SU-DHL-6 (cell line): Measurements from ENCODE around the gene NT5DC2.

Experiments used
- H2AFZ ChIP-seq: fragments of 200-600 bp; sonication (generic); 2 replicates; pipeline ENCODE4 v1.6.1; 2014; ENCODE audit warnings: low read depth, mild to moderate bottlenecking, moderate library complexity, mixed read lengths, antibody characterized with exemption, low read length; ENCODE audit not compliant: severe bottlenecking
- H3F3A ChIP-seq: fragments of 200-600 bp; shearing (Covaris generic); 2 replicates; pipeline ENCODE4 v1.6.0; 2016; ENCODE audit warnings: antibody characterized with exemption, mild to moderate bottlenecking; ENCODE audit not compliant: insufficient read depth
- H3K27ac ChIP-seq: fragments of 200-600 bp; sonication (generic); 2 replicates; pipeline ENCODE4 v1.5.1; 2016; ENCODE audit warnings: low read depth, mild to moderate bottlenecking, low read length, moderate library complexity, mixed read lengths
- H3K27me3 ChIP-seq: fragments of 200-600 bp; sonication (generic), shearing (Covaris generic); 2 replicates; pipeline ENCODE4 v1.6.0; 2014; ENCODE audit warnings: mild to moderate bottlenecking, low read length
- H3K36me3 ChIP-seq: fragments of 200-600 bp; sonication (generic); 2 replicates; pipeline ENCODE4 v1.6.1; 2014; ENCODE audit warnings: mild to moderate bottlenecking, low read length, mixed read lengths
- H3K4me2 ChIP-seq: fragments of 300-600, 200-600 bp; shearing (Covaris generic), sonication (generic); 2 replicates; pipeline ENCODE4 v1.6.0; 2014; ENCODE audit warnings: low read length, low read depth, mild to moderate bottlenecking; ENCODE audit not compliant: poor library complexity, severe bottlenecking
- H3K4me3 ChIP-seq: fragments of 200-600 bp; sonication (generic); 2 replicates; pipeline ENCODE4 v1.5.1; 2014; ENCODE audit warnings: antibody characterized with exemption, low read length, mild to moderate bottlenecking, mixed read lengths; ENCODE audit not compliant: insufficient read depth, poor library complexity, severe bottlenecking
- H3K79me2 ChIP-seq: fragments of 200-600 bp; sonication (generic); 2 replicates; pipeline ENCODE4 v1.6.1; 2014; ENCODE audit warnings: mild to moderate bottlenecking, low read length, moderate library complexity; ENCODE audit not compliant: insufficient read depth
- H3K9ac ChIP-seq: fragments of 200-600 bp; sonication (generic); 2 replicates; pipeline ENCODE4 v1.7.0; 2014; ENCODE audit warnings: mild to moderate bottlenecking, low read length
- H3K9me2 ChIP-seq: fragments of 200-600 bp; sonication (generic); replicated peaks from 2 replicates; pipeline ENCODE4 v1.6.1; 2014; ENCODE audit warnings: low read length; ENCODE audit not compliant: insufficient read depth
- H3K9me3 ChIP-seq: fragments of 200-600 bp; sonication (generic); 2 replicates; pipeline ENCODE4 v1.6.1; 2014; ENCODE audit warnings: low read length, mixed read lengths; ENCODE audit not compliant: insufficient read depth
- H4K20me1 ChIP-seq: fragments of 200-600 bp; sonication (generic); 2 replicates; pipeline ENCODE4 v1.6.1; 2014; ENCODE audit warnings: low read depth, mild to moderate bottlenecking, antibody characterized with exemption, low read length, moderate library complexity, mixed read lengths
- EZH2phosphoT487 ChIP-seq: fragments of 200-600 bp; sonication (generic), shearing (Covaris generic); conservative IDR thresholded peaks from 2 replicates; pipeline ENCODE4 v1.6.1; 2018; ENCODE audit warnings: mild to moderate bottlenecking, antibody characterized with exemption, low read length, moderate library complexity, mixed read lengths
- TF ChIP-seq, protein P1 (sequence below): fragments of 200-600 bp; sonication (generic); IDR thresholded peaks from one replicate; pipeline ENCODE4 v1.5.1; 2017; ENCODE audit warnings: antibody characterized with exemption, mild to moderate bottlenecking, low read length, moderate library complexity; ENCODE audit not compliant: insufficient read depth, poor library complexity, severe bottlenecking

Gene NT5DC2

DNA sequence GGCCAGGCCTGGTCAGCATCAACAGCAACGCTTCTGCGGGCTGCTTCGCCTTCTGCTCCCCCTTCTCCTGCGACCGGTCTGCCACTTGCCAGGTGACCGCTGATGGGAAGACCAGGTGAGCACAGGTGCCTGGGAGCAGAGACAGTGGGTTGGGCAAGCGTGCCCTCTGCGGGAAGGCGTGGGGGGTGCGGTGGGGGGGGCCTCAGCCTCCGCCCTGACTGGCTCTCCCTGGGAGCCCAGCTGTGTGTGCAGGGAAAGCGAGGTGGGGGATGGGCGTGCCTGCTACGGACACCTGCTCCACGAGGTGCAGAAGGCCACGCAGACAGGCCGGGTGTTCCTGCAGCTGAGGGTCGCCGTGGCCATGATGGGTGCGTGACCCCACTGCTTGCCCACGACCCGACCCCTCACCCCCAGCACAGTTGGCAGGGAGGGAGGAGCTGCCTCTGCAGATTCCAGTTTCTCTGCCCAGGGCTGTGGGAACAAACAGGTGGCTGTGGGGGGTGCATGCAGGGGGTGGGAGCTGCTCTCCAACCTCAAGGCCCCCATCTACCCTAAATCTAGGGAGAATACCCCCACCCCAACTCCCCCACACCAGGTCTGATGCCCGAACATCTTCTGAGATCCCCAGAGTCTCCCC is 29.8 kb downstream of the NT5DC2 start:
- Histone ChIP-seq H3K36me3 (no peaks in the 10 kb centered on the region), H3K9me2 (no peaks in the 10 kb centered on the region), H3K27ac (no peak overlapping the region), H3K27me3 (no peaks in the 10 kb centered on the region), H3K79me2 (no peaks in the 10 kb centered on the region), H3K4me2 (no peak overlapping the region), H3K4me3 (no peak overlapping the region), H3K9me3 (no peaks in the 10 kb centered on the region), H3K9ac (no peak overlapping the region), H3F3A (no peaks in the 10 kb centered on the region), H2AFZ (no peak overlapping the region), H4K20me1 (no peaks in the 10 kb centered on the region; the same call in 1 of the 2 replicates)
- TF ChIP-seq, protein P1, sequence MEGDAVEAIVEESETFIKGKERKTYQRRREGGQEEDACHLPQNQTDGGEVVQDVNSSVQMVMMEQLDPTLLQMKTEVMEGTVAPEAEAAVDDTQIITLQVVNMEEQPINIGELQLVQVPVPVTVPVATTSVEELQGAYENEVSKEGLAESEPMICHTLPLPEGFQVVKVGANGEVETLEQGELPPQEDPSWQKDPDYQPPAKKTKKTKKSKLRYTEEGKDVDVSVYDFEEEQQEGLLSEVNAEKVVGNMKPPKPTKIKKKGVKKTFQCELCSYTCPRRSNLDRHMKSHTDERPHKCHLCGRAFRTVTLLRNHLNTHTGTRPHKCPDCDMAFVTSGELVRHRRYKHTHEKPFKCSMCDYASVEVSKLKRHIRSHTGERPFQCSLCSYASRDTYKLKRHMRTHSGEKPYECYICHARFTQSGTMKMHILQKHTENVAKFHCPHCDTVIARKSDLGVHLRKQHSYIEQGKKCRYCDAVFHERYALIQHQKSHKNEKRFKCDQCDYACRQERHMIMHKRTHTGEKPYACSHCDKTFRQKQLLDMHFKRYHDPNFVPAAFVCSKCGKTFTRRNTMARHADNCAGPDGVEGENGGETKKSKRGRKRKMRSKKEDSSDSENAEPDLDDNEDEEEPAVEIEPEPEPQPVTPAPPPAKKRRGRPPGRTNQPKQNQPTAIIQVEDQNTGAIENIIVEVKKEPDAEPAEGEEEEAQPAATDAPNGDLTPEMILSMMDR: no peak
- no peak for TF ChIP-seq EZH2phosphoT487

DNA sequence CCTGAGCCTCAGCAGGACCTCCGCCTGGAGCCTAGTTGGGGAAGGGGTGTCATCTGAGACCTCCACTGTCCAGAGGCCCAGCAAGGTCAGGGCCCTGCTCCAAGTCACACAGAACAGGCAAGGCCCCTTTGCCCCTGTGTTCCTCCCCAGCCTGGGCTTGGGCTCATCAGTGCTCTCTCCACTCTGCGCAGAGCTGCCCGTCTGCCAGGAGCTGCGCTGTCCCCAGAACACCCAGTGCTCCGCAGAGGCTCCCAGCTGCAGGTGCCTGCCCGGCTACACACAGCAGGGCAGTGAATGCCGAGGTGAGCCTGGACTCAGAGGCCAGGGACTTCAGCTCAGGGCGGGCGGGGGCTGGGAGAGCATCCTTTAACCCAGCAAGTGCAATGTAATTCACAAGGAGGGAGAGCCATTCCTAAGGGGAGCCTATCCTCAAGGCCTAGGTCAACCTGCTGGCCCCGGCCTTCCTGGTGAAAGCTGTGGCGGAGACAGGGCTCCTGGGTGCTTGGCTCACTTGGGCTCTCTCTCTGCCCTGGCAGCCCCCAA is 30.8 kb downstream of the NT5DC2 start:
- no peaks in the 10 kb centered on the region for H3K36me3 ChIP-seq
- no peak overlapping the region for H3K27ac ChIP-seq
- no peaks in the 10 kb centered on the region for H3K79me2 ChIP-seq
- no peak overlapping the region for H3K4me2 ChIP-seq
- no peaks in the 10 kb centered on the region; the same call in 1 of the 2 replicates for H4K20me1 ChIP-seq
- no peaks in the 10 kb centered on the region for H3K9me3 ChIP-seq
- TF ChIP-seq, protein P1: no peak
- TF ChIP-seq EZH2phosphoT487: no peak
- no peak overlapping the region for H3K4me3 ChIP-seq
- no peaks in the 10 kb centered on the region for H3K9me2 ChIP-seq
- H3F3A ChIP-seq: no peaks in the 10 kb centered on the region
- H3K27me3 ChIP-seq: no peaks in the 10 kb centered on the region
- H3K9ac ChIP-seq: no peak overlapping the region
- no peak overlapping the region for H2AFZ ChIP-seq

DNA sequence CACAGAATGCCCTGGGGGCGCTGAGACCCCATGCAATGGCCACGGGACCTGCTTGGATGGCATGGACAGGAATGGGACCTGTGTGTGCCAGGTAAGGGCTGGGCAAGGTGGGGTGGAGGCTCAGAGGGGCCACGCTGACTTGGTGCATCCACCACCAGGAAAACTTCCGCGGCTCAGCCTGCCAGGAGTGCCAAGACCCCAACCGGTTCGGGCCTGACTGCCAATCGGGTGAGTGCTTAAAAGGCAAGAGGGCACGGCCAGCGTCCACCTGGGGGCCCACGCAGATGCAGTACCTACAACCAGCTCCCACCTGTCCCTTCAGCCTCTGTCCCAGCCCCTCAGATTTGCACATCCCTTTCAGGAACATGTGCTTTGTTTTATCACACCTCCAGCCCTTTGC is 31.7 kb downstream of the NT5DC2 start:
- Histone ChIP-seq H3K36me3 (no peaks in the 10 kb centered on the region), H3K9ac (no peak overlapping the region), H3K9me2 (no peaks in the 10 kb centered on the region), H3K9me3 (no peaks in the 10 kb centered on the region), H3K4me2 (no peak overlapping the region), H3K4me3 (no peak overlapping the region), H3K27me3 (no peaks in the 10 kb centered on the region), H3F3A (no peaks in the 10 kb centered on the region), H3K27ac (no peak overlapping the region), H4K20me1 (no peaks in the 10 kb centered on the region; the same call in 1 of the 2 replicates), H2AFZ (no peak overlapping the region), H3K79me2 (no peaks in the 10 kb centered on the region)
- TF ChIP-seq, protein P1: no peak
- TF ChIP-seq EZH2phosphoT487: no peak
